ENCODE data around the gene ZNF668. TPM values are rescaled to one million over a fixed set of nuclear protein-coding genes. Genes with fewer than 3 reads are reported as not detected.
A peak's percentile ranks its signal among the peaks of the same experiment; 100 is the strongest.

The ZNF668 gene
- total and polyA plus RNA-seq, 2 of the 13 experiments (the other 11 are each of a cell fraction or from before 2014, with no cell fraction given) = 3.8 to 9.8 TPM

GRCh38 chr16:31073970-31074813, at the start of gene ZNF668, which contains the start of gene ZNF646 (continued):
- TF ChIP-seq RERE (CRISPR knock-in tag; IDR thresholded peaks at IDR 0.05; ENCODE audit: low read depth) (no peak; the same call in 1 of the 2 replicates), CREM (IDR thresholded peaks at IDR 0.05) (peak; percentile 98), CREM (CRISPR knock-in tag; IDR thresholded peaks at IDR 0.05) (peak; percentile 51; the same call in 1 of the 2 replicates), DMAP1 (CRISPR knock-in tag; IDR thresholded peaks at IDR 0.05) (peak; percentile 85), CTCF (CRISPR knock-in tag; IDR thresholded peaks at IDR 0.05) (no peak; the same call in 1 of the 2 replicates), ZNF672 (CRISPR knock-in tag; IDR thresholded peaks at IDR 0.05) (no peak), RCOR2 (CRISPR knock-in tag; IDR thresholded peaks at IDR 0.05) (peak; percentile 76), HES4 (CRISPR knock-in tag; IDR thresholded peaks at IDR 0.05; ENCODE audit: borderline replicate concordance) (no peak), ARID4A (CRISPR knock-in tag; IDR thresholded peaks at IDR 0.05; ENCODE audit: borderline replicate concordance) (peak; percentile 94), PBX3 (CRISPR knock-in tag; IDR thresholded peaks at IDR 0.05; ENCODE audit: borderline replicate concordance) (peak; percentile 61; the same call in 1 of the 2 replicates), ZNF615 (CRISPR knock-in tag; IDR thresholded peaks at IDR 0.05; ENCODE audit: borderline replicate concordance) (no peak; the same call in 1 of the 2 replicates), RBM39 (IDR thresholded peaks at IDR 0.05; ENCODE audit: low read depth, low read length, poor library complexity, severe bottlenecking) (peak; percentile 84), CEBPB (IDR thresholded peaks at IDR 0.05; ENCODE audit: borderline replicate concordance, low read depth, low read length) (no peak), MEIS2 (CRISPR knock-in tag; IDR thresholded peaks at IDR 0.05) (peak; percentile 55)

Data from HepG2 (cell line).